SU-DHL-6 (cell line): ENCODE results near the gene SMARCAL1.

Experiments
- H2AFZ ChIP-seq: fragments of 200-600 bp; sonication (generic); 2 replicates; pipeline ENCODE4 v1.6.1; 2014; ENCODE audit warnings: low read depth, mild to moderate bottlenecking, moderate library complexity, mixed read lengths, antibody characterized with exemption, low read length; ENCODE audit not compliant: severe bottlenecking
- H3F3A ChIP-seq: fragments of 200-600 bp; shearing (Covaris generic); 2 replicates; pipeline ENCODE4 v1.6.0; 2016; ENCODE audit warnings: antibody characterized with exemption, mild to moderate bottlenecking; ENCODE audit not compliant: insufficient read depth
- H3K27ac ChIP-seq: fragments of 200-600 bp; sonication (generic); 2 replicates; pipeline ENCODE4 v1.5.1; 2016; ENCODE audit warnings: low read depth, mild to moderate bottlenecking, low read length, moderate library complexity, mixed read lengths
- H3K27me3 ChIP-seq: fragments of 200-600 bp; sonication (generic), shearing (Covaris generic); 2 replicates; pipeline ENCODE4 v1.6.0; 2014; ENCODE audit warnings: mild to moderate bottlenecking, low read length
- H3K36me3 ChIP-seq: fragments of 200-600 bp; sonication (generic); 2 replicates; pipeline ENCODE4 v1.6.1; 2014; ENCODE audit warnings: mild to moderate bottlenecking, low read length, mixed read lengths
- H3K4me2 ChIP-seq: fragments of 300-600, 200-600 bp; shearing (Covaris generic), sonication (generic); 2 replicates; pipeline ENCODE4 v1.6.0; 2014; ENCODE audit warnings: low read length, low read depth, mild to moderate bottlenecking; ENCODE audit not compliant: poor library complexity, severe bottlenecking
- H3K4me3 ChIP-seq: fragments of 200-600 bp; sonication (generic); 2 replicates; pipeline ENCODE4 v1.5.1; 2014; ENCODE audit warnings: antibody characterized with exemption, low read length, mild to moderate bottlenecking, mixed read lengths; ENCODE audit not compliant: insufficient read depth, poor library complexity, severe bottlenecking
- H3K79me2 ChIP-seq: fragments of 200-600 bp; sonication (generic); 2 replicates; pipeline ENCODE4 v1.6.1; 2014; ENCODE audit warnings: mild to moderate bottlenecking, low read length, moderate library complexity; ENCODE audit not compliant: insufficient read depth
- H3K9ac ChIP-seq: fragments of 200-600 bp; sonication (generic); 2 replicates; pipeline ENCODE4 v1.7.0; 2014; ENCODE audit warnings: mild to moderate bottlenecking, low read length
- H3K9me2 ChIP-seq: fragments of 200-600 bp; sonication (generic); replicated peaks from 2 replicates; pipeline ENCODE4 v1.6.1; 2014; ENCODE audit warnings: low read length; ENCODE audit not compliant: insufficient read depth
- H3K9me3 ChIP-seq: fragments of 200-600 bp; sonication (generic); 2 replicates; pipeline ENCODE4 v1.6.1; 2014; ENCODE audit warnings: low read length, mixed read lengths; ENCODE audit not compliant: insufficient read depth
- H4K20me1 ChIP-seq: fragments of 200-600 bp; sonication (generic); 2 replicates; pipeline ENCODE4 v1.6.1; 2014; ENCODE audit warnings: low read depth, mild to moderate bottlenecking, antibody characterized with exemption, low read length, moderate library complexity, mixed read lengths
- EZH2phosphoT487 ChIP-seq: fragments of 200-600 bp; sonication (generic), shearing (Covaris generic); conservative IDR thresholded peaks from 2 replicates; pipeline ENCODE4 v1.6.1; 2018; ENCODE audit warnings: mild to moderate bottlenecking, antibody characterized with exemption, low read length, moderate library complexity, mixed read lengths
- TF ChIP-seq, protein P1 (sequence below): fragments of 200-600 bp; sonication (generic); IDR thresholded peaks from one replicate; pipeline ENCODE4 v1.5.1; 2017; ENCODE audit warnings: antibody characterized with exemption, mild to moderate bottlenecking, low read length, moderate library complexity; ENCODE audit not compliant: insufficient read depth, poor library complexity, severe bottlenecking

Gene SMARCAL1

DNA sequence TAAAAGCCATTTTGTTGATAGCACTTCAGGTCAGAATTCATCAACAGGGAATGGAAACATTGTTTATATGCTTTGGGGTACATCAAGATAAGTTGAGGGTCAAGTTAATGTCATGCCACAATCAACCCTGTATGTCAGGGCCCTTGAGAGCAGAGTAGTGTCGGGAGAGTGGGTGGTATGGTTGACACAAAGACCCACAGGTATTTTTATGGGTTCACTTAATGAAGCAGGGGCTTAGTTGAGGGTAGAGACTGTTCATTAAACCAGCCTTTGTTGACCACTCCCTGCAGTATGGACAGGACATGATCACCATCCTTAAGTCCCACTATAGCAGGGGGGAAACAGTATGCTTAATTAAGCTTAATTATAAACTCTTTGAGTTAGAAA lies 92.1 kb downstream of the SMARCAL1 start:
- Histone ChIP-seq H3K9ac (no peak overlapping the region), H3K4me3 (no peak overlapping the region), H3K9me2 (no peaks in the 10 kb centered on the region), H3K9me3 (no peaks in the 10 kb centered on the region), H4K20me1 (peaks cover 34% of the 10 kb centered on the region), H3K27me3 (no peaks in the 10 kb centered on the region), H3K36me3 (peaks cover 46% of the 10 kb centered on the region), H3K79me2 (peaks cover 24% of the 10 kb centered on the region), H2AFZ (no peak overlapping the region), H3K27ac (no peak overlapping the region), H3F3A (peaks cover 78% of the 10 kb centered on the region), H3K4me2 (no peak overlapping the region)
- no peak for TF ChIP-seq EZH2phosphoT487
- TF ChIP-seq, protein P1, sequence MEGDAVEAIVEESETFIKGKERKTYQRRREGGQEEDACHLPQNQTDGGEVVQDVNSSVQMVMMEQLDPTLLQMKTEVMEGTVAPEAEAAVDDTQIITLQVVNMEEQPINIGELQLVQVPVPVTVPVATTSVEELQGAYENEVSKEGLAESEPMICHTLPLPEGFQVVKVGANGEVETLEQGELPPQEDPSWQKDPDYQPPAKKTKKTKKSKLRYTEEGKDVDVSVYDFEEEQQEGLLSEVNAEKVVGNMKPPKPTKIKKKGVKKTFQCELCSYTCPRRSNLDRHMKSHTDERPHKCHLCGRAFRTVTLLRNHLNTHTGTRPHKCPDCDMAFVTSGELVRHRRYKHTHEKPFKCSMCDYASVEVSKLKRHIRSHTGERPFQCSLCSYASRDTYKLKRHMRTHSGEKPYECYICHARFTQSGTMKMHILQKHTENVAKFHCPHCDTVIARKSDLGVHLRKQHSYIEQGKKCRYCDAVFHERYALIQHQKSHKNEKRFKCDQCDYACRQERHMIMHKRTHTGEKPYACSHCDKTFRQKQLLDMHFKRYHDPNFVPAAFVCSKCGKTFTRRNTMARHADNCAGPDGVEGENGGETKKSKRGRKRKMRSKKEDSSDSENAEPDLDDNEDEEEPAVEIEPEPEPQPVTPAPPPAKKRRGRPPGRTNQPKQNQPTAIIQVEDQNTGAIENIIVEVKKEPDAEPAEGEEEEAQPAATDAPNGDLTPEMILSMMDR: no peak

DNA sequence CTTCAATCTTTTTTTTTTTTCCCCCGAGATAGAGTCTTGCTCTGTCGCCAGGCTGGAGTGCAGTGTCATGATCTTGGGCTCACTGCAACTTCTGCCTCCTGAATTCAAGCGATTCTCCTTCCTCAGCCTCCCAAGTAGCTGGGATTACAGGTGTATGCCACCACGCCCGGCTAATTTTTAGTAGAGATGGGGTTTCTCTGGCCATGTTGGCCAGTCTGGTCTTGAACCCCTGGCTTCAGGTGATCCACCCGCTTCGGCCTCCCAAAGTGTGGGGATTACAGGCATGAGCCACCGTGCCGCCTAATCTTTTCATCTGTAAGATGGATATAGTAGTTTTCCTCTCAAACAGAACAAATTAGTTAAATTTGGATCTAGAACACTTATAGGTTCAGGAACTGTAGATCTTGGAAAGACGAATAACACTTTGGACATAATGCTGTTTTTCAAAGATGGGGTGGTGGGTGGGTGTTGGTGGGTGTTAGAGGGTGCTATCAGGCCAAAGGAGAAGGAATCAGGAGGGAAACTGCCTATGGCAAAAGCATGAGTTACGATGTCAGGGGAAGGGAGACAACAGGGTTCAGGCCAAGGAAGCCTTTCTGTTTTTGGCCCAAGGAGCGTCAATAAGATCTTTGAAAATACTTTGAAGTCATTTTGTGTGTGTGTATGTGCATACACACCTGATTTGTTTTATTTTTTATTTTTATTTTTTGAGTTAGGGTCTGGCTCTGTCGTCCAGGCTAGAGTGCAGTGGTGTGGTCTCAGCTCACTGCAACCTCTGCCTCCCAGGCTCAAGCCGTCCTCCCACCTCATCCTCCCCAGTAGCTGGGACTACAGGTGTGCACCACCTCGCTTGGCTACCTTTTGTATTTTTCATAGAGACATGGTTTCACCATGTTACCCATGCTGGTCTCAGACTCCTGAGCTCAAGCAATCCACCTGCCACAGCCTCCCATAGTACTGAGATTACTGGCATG lies 93.1 kb downstream of the SMARCAL1 start:
- Histone ChIP-seq H3K27me3 (no peaks in the 10 kb centered on the region), H4K20me1 (peaks cover 31% of the 10 kb centered on the region), H3K36me3 (peaks cover 36% of the 10 kb centered on the region), H3K9ac (no peak overlapping the region), H3K27ac (no peak overlapping the region), H3K4me3 (no peak overlapping the region), H2AFZ (no peak overlapping the region), H3K9me3 (no peaks in the 10 kb centered on the region), H3K4me2 (no peak overlapping the region), H3F3A (peaks cover 69% of the 10 kb centered on the region), H3K9me2 (no peaks in the 10 kb centered on the region), H3K79me2 (peaks cover 13% of the 10 kb centered on the region)
- TF ChIP-seq, protein P1: no peak
- TF ChIP-seq EZH2phosphoT487: no peak

DNA sequence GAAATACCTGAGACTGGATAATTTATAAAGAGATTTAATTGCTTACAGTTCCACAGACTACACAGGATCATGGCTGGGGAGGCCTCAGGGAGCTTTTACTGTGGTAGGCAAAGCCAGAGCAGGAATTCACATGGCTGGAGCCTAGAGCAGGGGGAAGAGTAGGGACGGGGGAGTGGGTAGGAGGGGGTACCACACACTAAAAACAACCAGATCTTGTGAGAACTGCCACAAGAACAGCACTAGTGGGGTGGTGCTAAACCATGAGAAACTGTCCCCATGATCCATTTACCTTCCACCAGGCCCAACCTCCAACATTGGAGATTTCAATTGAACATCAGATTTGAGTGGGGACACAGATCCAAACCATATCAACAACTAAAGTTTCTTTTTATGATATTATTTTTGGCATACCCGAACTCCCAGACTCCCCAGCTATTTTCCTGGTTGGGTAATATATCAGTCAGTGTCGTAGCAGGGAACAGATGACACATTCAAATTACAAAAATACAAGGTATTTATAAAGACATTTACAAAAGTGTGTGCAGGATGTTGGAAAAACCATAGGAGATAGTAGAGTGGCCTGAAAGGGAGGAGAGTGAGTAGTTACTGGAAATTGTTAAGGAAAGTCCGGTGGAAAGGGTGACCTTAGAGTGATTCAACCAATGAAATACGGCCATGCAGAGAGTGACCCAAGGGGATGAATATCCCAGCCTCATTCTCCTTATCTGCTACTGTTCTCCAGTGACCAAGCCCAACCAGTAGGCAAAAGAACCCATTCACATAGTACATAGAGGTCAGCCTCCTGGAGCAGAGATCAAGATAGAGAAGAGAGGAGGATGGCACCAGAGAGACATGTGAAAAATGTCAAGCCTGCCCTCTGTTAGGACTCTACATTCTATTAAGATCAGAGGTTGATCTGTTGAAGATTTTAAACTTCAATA lies 95.2 kb downstream of the SMARCAL1 start:
- Histone ChIP-seq H3K4me2 (no peak overlapping the region), H3K4me3 (no peak overlapping the region), H3K9ac (no peak overlapping the region), H3K9me2 (no peaks in the 10 kb centered on the region), H3K27ac (no peak overlapping the region), H3K79me2 (no peaks in the 10 kb centered on the region), H3K27me3 (no peaks in the 10 kb centered on the region), H3K36me3 (peaks cover 18% of the 10 kb centered on the region), H3K9me3 (no peaks in the 10 kb centered on the region), H4K20me1 (peaks cover 13% of the 10 kb centered on the region; the same call in 1 of the 2 replicates), H2AFZ (no peak overlapping the region), H3F3A (peaks cover 55% of the 10 kb centered on the region)
- TF ChIP-seq, protein P1: no peak
- no peak for TF ChIP-seq EZH2phosphoT487
